A673 (cell line): Measurements from ENCODE around the gene LRP1-AS.

Experiments used
- EZH2 ChIP-seq: fragments of 200-600 bp; sonication (generic); IDR thresholded peaks from 2 replicates; pipeline ENCODE4 v1.6.1; 2017; ENCODE audit warnings: borderline replicate concordance, low read depth, mild to moderate bottlenecking, mixed read lengths, antibody characterized with exemption, low read length; ENCODE audit not compliant: poor library complexity, severe bottlenecking
- TF ChIP-seq, protein P1 (sequence below): fragments of 300-800, 200-600 bp; sonication (generic); conservative IDR thresholded peaks from 2 replicates; pipeline ENCODE4 v1.5.1; 2017; ENCODE audit warnings: low read depth, mild to moderate bottlenecking, antibody characterized with exemption, low read length, moderate library complexity, mixed read lengths

- no peak for TF ChIP-seq EZH2
- TF ChIP-seq, protein P1, sequence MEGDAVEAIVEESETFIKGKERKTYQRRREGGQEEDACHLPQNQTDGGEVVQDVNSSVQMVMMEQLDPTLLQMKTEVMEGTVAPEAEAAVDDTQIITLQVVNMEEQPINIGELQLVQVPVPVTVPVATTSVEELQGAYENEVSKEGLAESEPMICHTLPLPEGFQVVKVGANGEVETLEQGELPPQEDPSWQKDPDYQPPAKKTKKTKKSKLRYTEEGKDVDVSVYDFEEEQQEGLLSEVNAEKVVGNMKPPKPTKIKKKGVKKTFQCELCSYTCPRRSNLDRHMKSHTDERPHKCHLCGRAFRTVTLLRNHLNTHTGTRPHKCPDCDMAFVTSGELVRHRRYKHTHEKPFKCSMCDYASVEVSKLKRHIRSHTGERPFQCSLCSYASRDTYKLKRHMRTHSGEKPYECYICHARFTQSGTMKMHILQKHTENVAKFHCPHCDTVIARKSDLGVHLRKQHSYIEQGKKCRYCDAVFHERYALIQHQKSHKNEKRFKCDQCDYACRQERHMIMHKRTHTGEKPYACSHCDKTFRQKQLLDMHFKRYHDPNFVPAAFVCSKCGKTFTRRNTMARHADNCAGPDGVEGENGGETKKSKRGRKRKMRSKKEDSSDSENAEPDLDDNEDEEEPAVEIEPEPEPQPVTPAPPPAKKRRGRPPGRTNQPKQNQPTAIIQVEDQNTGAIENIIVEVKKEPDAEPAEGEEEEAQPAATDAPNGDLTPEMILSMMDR, result no peak
Observed at GRCh38 chr12:57133916-57134315, 13.5 kb downstream of the LRP1-AS start.
